ENCODE measurements around the gene PFKFB2. TPM values are rescaled to one million over a fixed set of nuclear protein-coding genes. Genes with fewer than 3 reads are reported as not detected.

Gene PFKFB2
- total RNA-seq, 4 donors from 2014 or later: 44.6 to 150 (median 116) TPM

DNA sequence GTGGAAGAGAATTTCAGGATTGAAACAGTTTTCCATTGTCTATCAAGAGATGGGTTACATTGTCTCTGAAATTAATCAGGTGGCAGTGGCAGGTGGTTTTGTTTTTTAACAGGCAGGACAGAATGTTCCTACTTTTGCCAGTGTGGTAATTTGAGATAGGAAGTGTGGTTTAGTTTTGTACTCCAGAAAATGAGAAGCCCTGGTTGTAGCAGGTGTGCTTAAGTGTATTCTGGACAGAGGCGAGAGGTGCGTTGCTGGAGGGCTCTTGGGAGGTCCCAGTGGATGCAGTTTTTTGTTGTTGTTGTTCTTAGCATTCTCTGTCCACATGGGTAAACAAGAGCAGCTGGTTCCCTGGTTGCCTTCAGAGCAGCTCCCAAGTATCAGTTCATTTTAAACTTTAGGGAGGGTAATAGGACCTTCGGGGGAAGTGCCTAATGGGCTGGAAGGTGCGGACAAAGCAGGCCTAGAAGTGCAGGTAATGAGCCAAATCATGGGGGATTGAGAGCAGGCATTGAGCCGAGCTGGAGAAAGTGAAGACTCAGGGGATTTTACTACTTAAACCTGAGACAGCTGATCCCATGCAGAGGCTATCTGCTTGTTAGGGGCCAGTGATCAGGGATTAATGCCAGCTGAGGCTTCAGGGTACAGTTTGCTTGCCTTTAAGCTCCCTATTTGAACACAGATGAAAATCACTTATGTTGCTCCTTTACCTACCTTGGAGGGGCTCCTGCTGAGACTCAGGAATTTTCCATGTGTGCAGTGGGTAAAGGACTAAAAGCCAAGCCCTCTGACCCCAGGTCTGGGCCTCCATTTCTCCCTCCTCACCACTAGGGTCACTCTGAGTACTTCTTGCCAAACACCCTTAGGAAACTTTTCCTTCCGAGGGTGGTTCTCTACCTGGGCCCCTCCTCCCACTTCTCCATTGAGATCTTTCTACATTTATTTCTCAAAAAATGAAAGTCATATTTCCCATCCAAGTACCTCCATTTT is 6.1 kb downstream of the PFKFB2 start:
- TF ChIP-seq, protein P1, sequence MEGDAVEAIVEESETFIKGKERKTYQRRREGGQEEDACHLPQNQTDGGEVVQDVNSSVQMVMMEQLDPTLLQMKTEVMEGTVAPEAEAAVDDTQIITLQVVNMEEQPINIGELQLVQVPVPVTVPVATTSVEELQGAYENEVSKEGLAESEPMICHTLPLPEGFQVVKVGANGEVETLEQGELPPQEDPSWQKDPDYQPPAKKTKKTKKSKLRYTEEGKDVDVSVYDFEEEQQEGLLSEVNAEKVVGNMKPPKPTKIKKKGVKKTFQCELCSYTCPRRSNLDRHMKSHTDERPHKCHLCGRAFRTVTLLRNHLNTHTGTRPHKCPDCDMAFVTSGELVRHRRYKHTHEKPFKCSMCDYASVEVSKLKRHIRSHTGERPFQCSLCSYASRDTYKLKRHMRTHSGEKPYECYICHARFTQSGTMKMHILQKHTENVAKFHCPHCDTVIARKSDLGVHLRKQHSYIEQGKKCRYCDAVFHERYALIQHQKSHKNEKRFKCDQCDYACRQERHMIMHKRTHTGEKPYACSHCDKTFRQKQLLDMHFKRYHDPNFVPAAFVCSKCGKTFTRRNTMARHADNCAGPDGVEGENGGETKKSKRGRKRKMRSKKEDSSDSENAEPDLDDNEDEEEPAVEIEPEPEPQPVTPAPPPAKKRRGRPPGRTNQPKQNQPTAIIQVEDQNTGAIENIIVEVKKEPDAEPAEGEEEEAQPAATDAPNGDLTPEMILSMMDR (IDR thresholded peaks at IDR 0.05): no peak
- TF ChIP-seq POLR2A (IDR thresholded peaks at IDR 0.05): no peak
- Histone ChIP-seq H3K4me3 (no peak overlapping the region), H3K27me3 (no peaks in the 10 kb centered on the region), H3K36me3 (peaks cover 0 to 34% (median 0%) of the 10 kb centered on the region in 3 donors), H3K4me1 (peaks cover 0 to 14% (median 6%) of the 10 kb centered on the region in 4 donors), H3K27ac (peak overlapping the region in 2 of 4 donors; percentile 29 to 47), H3K9me3 (no peaks in the 10 kb centered on the region)
- DNase-seq: peak in 1 of 3 donors; percentile 44

DNA sequence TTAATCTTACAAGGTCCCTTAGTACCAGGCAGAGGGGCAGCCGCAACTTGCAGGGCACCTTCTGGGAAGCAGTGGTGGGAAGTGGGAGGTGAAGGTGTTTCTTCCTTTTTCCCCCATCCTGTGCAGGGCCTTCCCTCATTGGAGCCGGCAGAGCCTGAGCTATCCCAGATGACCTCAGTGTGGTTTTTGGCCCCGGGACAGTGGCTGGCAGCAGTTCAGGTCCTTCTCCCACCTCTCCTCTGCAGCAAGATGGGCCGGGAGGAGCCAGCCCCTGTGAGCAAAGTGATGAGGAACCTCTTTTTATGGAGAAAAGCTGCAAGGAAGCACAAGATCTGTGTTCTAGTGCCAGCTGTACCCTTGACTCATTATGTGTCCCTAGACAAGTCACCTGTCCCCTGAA is 6.8 kb downstream of the PFKFB2 start:
- no peak for DNase-seq
- H3K27ac ChIP-seq: peak overlapping the region in 2 of 4 donors; percentile 21 to 47

DNA sequence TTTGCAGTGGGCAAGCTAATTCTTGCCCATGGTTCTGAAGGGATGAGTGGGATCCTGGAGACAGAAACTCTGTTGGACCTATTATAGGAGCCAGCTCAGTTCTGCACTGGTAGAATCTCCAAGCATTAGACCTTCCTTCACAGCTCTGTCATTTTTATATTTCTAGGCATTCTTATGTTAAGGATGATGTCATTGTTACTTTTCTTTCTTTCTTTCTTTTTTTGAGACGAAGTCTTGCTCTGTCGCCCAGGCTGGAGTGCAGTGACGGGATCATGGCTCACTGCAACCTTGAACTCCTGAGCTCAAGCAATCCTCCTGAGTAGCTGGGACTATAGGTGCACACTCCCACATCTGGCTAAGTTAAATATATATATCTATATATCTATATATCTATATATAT is 7.5 kb downstream of the PFKFB2 start:
- H3K27me3 ChIP-seq: no peaks in the 10 kb centered on the region
- no peak for DNase-seq
- H3K4me3 ChIP-seq: no peak overlapping the region
- H3K9me3 ChIP-seq: no peaks in the 10 kb centered on the region
- no peak for TF ChIP-seq POLR2A (IDR thresholded peaks at IDR 0.05)
- TF ChIP-seq, protein P1 (IDR thresholded peaks at IDR 0.05): no peak
- no peak overlapping the region for H3K27ac ChIP-seq
- H3K36me3 ChIP-seq: peaks cover 0 to 48% (median 0%) of the 10 kb centered on the region in 3 donors
- H3K4me1 ChIP-seq: peaks cover 0 to 12% (median 3%) of the 10 kb centered on the region in 4 donors

More for the DNA sequence above, 6.8 kb downstream of the PFKFB2 start:
- Histone ChIP-seq H3K9me3 (no peaks in the 10 kb centered on the region), H3K36me3 (peaks cover 0 to 41% (median 0%) of the 10 kb centered on the region in 3 donors), H3K4me1 (peaks cover 0 to 14% (median 6%) of the 10 kb centered on the region in 4 donors), H3K4me3 (no peak overlapping the region), H3K27me3 (no peaks in the 10 kb centered on the region)
- TF ChIP-seq, protein P1 (IDR thresholded peaks at IDR 0.05): no peak
- no peak for TF ChIP-seq POLR2A (IDR thresholded peaks at IDR 0.05)

DNA sequence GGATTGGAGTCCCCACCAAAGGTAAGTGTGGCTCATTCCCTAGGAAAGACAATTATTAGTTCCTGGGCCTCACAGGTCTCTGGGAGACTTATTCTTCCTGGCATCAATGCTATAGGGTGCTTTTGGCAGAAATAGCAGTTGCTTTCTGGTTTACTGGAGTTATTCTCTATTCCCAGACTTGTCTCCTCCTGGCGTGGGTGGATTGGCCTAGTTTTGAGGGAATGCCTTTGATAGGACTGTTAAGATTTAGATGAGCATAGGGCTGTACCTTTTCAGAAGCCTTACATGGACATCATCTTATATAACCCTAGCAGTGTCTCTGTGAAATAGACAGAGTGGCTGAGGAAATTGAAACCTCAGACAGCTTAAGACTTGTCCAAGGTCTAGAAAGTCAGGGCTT is 9.0 kb downstream of the PFKFB2 start:
- H3K9me3 ChIP-seq: no peaks in the 10 kb centered on the region
- no peaks in the 10 kb centered on the region for H3K27me3 ChIP-seq
- no peak overlapping the region for H3K4me3 ChIP-seq
- H3K36me3 ChIP-seq: peaks cover 0 to 57% (median 0%) of the 10 kb centered on the region in 3 donors
- DNase-seq: no peak
- no peak overlapping the region for H3K27ac ChIP-seq
- H3K4me1 ChIP-seq: peaks cover 0 to 18% (median 4%) of the 10 kb centered on the region in 4 donors
- TF ChIP-seq, protein P1 (IDR thresholded peaks at IDR 0.05): no peak
- no peak for TF ChIP-seq POLR2A (IDR thresholded peaks at IDR 0.05)

DNA sequence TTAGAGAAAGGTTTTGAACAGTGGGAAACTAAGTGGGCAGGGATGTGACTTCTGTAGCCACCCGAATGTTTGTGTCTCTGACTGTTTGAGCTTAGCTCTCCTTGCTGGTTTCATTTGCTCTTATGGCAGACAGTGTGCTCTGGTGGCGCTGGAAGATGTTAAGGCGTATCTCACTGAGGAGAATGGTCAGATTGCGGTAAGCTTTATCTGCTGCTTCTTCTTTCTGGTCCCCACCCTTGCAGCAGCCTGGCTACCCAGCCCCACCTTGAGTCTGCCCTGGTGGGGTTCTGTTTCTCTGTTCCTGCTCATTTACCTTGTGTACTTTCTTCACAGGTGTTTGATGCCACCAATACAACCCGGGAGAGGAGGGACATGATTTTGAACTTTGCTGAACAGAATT is 9.9 kb downstream of the PFKFB2 start:
- no peaks in the 10 kb centered on the region for H3K27me3 ChIP-seq
- TF ChIP-seq, protein P1 (IDR thresholded peaks at IDR 0.05): no peak
- TF ChIP-seq POLR2A (IDR thresholded peaks at IDR 0.05): no peak

More for the DNA sequence above, 9.9 kb downstream of the PFKFB2 start:
- Histone ChIP-seq H3K9me3 (no peaks in the 10 kb centered on the region), H3K36me3 (peaks cover 0 to 58% (median 0%) of the 10 kb centered on the region in 3 donors), H3K4me1 (peaks cover 0 to 18% (median 2%) of the 10 kb centered on the region in 4 donors), H3K27ac (no peak overlapping the region), H3K4me3 (no peak overlapping the region)
- no peak for DNase-seq
